Ecto neural progenitor cell (in vitro differentiated cells): ENCODE measurements around the gene DCDC2B.
A peak's percentile ranks its signal among the peaks of the same experiment; 100 is the strongest.

Source experiments
- DNase-seq: peaks from one replicate; pipeline ENCODE4 v3.0.0-alpha.2; 2018; ENCODE audit warnings: low spot score

DCDC2B gene

DNA sequence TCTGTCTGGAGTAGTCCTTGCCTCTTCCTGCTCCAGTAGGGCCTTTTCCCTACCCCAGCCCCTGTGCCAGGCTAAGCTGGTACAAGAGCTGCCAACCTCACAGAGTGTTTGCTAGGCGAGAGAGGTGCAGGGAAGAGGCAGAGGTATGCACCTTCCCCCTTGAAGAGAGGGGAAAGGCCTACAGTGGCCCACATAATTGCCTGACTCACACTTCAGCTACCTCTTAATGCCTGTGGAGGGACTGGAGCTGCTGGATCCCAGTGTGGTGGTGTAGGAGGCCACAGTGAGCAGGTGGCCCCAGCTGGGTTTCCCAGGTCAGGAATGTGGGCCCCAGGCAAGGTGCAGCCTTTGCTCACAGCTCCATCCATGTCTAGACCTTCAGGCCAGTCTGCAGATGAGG, 11.8 kb upstream of the DCDC2B start:
- DNase-seq: no peak

DNA sequence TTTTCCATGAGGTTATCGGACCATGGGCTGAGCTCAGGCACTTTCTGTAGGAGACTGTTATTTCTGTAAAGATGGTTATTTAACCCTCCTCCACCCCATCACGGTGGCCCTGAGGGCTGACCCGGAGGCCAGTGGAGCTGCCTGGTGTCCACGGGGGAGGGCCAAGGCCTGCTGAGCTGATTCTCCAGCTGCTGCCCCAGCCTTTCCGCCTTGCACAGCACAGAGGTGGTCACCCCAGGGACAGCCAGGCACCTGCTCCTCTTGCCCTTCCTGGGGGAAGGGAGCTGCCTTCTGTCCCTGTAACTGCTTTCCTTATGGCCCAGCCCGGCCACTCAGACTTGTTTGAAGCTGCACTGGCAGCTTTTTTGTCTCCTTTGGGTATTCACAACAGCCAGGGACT, 11.1 kb upstream of the DCDC2B start:
- no peak for DNase-seq

GRCh38 chr1:32198237-32199042, 10.4 kb upstream of the DCDC2B start:
- DNase-seq: no peak

GRCh38 chr1:32199043-32199716, 9.7 kb upstream of the DCDC2B start:
- DNase-seq: no peak

DNA sequence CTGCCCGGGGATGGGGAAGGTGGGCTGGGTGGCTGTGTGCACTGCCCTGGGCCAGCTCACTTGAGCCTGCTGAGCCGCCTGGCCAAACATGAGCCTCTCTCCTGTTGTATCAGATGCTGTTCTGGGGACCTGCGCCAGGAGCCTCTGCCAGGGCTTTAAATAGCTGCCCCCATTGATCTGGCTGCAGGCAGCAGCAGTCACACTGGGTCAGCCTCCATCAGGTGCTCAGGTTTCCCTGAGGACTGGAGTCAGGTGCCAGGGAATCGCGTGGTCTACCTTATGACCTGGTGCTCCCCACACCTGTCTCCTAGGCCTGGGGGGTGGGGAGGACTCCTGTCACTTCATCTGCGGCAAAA, 9.2 kb upstream of the DCDC2B start:
- no peak for DNase-seq

GRCh38 chr1:32200226-32201010, 8.5 kb upstream of the DCDC2B start, which contains the start of gene CCDC28B:
CCDC28B (plus strand) TSS chr1:32200595; CDS start chr1:32201936, 1,341 bp downstream.
- DNase-seq: peak; percentile 84

GRCh38 chr1:32201011-32201855, 7.7 kb upstream of the DCDC2B start:
- DNase-seq: peak; percentile 79

- no peak for DNase-seq
Observed at GRCh38 chr1:32204943-32205361, 3.9 kb upstream of the DCDC2B start.

GRCh38 chr1:32205401-32206370, 3.2 kb upstream of the DCDC2B start, which contains the start of gene IQCC:
IQCC (plus strand) TSS chr1:32205671; CDS start chr1:32205682, 11 bp downstream.
- DNase-seq: peak; percentile 90

- DNase-seq: no peak
Observed at GRCh38 chr1:32208469-32208868, 420 bp upstream of the DCDC2B start.

- peak; percentile 70 for DNase-seq
Observed at GRCh38 chr1:32215629-32216480, 7.0 kb downstream of the DCDC2B start.

- no peak for DNase-seq
Observed at GRCh38 chr1:32216566-32216965, 7.7 kb downstream of the DCDC2B start.

DNA sequence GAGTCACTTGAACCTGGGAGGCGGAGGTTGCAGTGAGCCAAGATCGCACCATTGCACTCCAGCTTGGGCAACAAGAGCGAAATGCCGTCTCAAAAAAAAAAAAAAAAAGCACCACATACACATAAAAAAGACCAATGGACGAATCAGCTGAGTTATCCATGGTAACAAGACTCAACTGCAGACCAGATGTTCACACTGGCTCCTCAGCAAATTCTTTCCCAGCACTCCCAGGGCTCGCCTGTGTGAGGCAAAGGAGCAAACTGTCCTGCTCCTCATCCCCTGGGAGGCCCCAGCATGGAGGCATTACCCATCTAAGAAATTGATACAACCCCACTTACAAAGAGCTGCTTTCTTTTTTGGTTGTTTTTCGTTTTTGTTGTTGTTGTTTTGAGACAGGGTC, 10.1 kb downstream of the DCDC2B start:
- no peak for DNase-seq

DNA sequence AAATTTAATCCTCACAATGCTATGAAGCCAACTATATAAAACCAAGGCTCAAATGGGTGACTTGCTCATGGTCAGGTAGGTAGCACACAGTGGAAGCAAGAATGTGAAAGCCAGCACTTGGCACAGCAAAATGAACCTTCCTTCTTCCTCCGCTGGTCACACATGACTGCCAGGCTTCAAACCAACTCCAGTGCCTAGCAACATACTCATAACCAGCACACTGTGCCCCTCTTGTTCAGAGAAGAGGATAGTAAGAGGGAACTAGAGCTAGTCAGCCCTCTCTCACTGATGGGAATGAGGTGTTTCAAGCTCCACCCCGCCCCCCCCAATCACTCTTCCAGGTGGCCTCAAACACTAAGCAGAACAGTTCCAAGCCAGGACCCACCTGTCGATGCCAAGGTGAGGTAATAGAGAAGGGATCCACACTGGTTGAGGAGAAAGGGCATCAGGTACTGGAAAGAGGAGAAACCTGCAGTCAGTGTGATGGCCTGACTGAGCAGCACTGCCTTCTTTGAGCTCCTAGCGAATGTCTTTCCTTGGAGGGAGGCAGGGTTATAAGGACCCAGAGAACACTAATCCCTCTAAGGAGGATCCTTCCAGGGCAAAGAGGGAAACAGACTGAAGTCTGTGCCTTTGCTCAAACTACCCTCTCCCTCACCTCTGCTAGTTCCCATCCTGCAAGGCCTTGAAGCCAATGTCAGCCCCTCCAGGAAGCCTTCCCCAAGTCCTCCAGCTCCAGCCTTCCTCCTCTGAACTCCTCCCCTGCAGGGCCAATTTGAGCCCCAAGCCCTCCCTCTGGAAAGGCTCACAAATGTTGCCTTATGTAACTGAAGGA, 12.1 kb downstream of the DCDC2B start:
- DNase-seq: no peak

- DNase-seq: no peak
Observed at GRCh38 chr1:32221581-32221979, 12.7 kb downstream of the DCDC2B start.

DNA sequence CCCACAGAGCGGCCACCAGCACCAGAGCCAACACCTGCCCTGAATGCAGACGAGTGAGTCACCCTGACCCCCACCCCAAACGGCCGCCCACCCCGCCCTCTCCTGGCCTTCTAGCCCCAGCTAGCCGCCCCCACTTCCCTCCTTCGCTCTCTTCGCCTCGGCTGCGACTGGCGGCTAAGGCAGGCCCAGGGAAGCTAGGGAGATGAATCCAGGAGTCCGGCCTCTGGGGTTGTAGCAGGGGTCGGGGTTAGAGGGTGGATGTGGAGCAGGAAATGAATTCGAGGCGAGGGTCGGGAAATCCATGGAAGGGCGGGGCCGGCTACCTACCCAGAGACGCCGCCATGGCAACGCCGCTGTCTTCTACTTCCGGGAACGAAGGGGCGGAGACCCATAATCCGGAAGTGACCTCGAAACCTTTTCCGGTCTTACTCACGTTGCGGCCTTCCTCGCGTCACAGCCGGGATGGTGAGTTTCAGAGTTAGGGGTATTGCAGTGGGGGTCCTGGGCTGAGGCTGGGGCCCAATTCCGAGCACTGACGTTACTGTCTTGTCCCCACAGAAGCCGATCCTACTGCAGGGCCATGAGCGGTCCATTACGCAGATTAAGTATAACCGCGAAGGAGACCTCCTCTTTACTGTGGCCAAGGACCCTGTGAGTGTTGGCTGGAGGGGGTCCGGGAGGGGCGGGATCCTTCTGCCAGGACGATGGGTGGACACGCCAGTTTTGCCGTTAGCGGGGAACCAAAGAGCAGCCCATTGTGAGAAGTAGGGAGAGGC, 13.3 kb downstream of the DCDC2B start, which contains the start of the genes EIF3I and TMEM234:
Gene EIF3I, plus strand, starts transcription at position 428 of the 776 bp plus-strand sequence. Its CDS starts 35 bp downstream, at position 463.
Gene TMEM234, minus strand, starts transcription at position 374 of the 776 bp plus-strand sequence. Its CDS starts 31 bp downstream, at position 343.
- DNase-seq: peak; percentile 92

DNA sequence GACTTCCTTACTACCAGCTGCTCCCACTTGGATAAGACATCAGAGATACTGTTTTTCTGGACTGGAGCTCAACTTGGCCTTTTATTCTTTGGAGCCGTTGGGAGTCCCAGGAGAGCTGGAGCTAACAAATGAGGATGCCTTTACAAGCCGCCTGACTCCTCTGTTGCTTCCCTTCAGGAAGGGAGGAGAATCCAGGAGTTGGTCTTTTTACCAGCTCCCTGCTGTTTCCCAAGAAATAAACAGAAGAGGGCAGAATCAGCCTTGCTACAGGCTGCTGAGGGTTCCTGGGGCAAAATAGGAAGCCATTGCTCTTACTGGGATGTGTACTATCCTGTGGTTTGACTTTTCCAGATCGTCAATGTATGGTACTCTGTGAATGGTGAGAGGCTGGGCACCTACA, 14.8 kb downstream of the DCDC2B start:
- DNase-seq: no peak
